ENCODE data around the gene PF4V1.
"Not testable (repeated sequence)": the region's sequence is repeated elsewhere in the genome, so short reads cannot be mapped to it uniquely, and the experiment has no call there.

Gene PF4V1

DNA sequence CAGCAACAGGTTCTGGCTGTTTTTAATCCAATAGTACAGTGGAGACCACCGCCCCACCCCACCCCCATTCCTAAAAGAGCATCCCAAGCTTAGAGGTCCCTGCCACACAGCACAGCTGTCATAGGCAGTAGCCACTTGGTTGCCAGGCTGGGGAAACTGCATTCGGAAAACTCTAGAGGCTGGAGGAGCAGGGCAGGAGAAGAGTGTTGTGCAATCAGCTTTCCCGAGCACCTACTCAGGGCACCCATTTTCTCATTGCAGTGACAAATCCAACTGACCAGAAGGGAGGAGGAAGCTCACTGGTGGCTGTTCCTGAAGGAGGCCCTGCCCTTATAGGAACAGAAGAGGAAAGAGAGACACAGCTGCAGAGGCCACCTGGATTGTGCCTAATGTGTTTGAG lies 17.2 kb downstream of the PF4V1 start:
- DNase-seq (ENCODE audit: low read depth in 3 of 3) = no peak

DNA sequence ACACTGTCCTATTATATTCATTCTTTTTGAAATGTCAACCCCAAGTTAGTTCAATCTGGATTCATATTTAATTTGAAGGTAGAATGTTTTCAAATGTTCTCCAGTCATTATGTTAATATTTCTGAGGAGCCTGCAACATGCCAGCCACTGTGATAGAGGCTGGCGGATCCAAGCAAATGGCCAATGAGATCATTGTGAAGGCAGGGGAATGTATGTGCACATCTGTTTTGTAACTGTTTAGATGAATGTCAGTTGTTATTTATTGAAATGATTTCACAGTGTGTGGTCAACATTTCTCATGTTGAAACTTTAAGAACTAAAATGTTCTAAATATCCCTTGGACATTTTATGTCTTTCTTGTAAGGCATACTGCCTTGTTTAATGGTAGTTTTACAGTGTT lies 17.7 kb downstream of the PF4V1 start:
- DNase-seq (ENCODE audit: low read depth in 3 of 3) = no peak

DNA sequence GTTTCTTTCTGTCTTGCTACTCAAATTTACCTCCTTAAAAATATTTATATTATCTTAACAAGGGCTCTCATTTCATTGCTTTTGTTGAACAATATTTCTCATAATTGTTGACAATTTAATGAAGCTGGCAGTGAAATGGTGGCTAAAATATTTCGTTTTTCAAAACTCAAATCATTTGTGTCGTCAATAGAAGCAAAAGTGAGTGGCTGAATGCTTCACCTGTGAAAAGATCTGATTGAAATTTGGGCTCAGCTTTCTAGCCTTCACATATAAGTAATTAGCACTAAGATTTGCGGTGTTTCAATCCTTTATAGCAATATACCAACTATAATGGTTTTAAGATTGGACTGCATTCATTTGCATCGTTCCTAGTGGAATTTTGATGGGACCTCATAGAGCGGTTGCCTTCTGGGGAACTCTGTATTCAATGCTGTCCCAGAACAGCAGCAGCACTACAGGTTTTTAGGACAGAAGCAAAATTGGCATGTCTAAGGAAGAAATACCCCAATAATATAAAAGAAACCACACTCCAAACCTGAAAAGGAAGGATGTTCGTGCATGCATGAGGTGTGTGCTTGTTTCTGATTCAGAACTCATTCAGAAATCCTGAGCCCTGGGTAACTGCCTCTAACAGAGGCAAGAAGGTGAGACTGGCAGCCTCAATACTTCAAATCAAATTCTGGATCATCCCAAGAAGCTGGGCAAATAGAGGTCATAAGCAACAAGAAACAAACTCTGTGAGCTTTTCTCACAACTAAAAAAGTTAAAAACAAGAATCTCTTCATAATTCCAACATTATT lies 18.6 kb downstream of the PF4V1 start:
- no peak for DNase-seq (ENCODE audit: low read depth in 3 of 3)

DNA sequence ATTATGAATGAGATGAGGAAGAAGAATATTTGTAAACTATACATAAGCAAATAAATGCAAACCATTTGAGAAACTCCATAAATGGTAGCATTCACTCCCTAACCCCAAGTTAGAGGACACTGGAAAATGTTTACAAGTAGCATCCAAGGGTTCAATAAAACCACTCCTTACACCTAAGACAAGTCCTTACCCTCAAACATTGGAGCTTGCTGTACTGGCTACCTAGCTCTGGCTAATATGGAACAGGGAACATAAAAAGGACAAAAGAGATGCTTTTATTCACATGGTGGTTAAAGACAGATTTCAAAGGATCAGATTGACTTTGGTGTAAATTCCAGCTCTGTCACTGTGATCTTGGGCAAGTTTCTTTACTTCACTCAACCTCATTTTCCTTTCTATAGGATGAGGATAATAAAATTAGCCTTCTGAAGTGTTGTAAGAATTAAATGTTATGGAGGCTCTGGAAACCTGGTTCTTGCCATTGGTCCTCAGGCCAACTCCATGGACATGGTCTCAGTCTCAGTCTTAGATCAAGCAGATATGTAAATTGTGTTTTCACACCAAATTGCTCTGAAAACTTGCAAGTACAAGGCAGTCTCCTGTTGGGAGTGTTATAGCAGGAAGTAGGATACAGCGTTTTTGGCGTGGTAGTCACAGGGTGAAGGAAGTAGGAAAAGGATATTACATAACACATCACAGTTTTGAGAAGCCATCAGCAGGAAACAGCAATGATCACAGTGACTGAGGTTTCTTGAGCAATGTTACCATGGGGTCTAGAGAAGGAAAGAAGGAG lies 19.4 kb downstream of the PF4V1 start:
- DNase-seq (ENCODE audit: low read depth in 3 of 3) = no peak

DNA sequence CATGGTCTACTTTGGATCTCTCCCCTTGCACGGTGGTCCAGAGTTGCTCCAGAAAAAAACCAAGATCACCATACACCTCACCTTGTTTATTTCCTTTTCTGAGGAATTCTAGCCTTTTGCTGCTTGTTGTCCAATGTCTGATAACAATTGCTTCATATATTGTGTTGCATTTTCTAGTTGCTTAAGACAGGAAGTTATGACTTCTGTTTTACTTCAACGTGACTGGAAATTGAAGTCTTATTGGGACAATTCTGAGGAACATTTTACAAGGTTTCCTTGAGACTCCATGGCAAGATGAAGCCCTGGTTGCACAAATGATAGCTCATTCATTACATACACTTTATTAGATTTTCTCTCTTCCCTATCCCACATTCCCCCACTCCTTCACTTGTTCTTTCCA lies 21.3 kb downstream of the PF4V1 start:
- no peak for DNase-seq (ENCODE audit: low read depth in 3 of 3)

DNA sequence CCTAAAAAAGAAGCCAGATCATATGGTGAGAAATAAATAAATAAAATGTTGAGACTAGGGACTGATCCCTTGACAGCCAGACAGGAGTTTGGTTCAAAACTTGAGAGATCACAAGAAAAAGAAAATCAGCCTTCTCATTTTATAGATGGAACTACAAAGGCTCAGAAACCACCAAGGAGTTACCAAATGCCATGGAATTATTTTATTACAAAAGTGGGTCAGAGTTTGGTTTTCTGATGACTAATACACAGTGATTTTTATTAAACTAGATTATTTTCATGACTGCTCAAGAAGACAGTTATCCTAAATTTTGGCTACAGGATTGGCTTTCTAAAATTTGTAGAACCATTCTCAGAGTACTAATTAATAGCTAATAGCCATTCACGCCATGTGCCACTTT lies 22.3 kb downstream of the PF4V1 start:
- no peak for DNase-seq (ENCODE audit: low read depth in 3 of 3)

DNA sequence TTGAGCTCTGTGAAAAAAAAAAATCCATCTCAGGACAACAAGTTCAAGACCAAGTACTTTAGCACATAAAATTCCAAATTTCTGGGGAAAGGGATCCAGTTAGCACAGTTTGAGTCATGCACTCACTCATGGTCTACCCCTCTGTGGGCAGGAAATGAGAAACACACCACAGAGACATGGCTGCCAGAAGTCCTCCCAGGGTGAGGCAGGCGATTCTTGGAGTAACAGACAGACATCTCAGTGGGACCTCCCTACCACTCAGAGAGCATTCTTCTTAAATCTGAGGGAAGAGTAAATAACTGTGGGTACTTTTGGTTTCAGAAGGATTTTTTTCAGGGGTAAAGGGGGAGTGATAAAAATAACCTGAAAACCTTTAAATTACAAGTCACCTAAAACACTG lies 30.2 kb downstream of the PF4V1 start:
- no peak for DNase-seq (ENCODE audit: low read depth in 3 of 3)

DNA sequence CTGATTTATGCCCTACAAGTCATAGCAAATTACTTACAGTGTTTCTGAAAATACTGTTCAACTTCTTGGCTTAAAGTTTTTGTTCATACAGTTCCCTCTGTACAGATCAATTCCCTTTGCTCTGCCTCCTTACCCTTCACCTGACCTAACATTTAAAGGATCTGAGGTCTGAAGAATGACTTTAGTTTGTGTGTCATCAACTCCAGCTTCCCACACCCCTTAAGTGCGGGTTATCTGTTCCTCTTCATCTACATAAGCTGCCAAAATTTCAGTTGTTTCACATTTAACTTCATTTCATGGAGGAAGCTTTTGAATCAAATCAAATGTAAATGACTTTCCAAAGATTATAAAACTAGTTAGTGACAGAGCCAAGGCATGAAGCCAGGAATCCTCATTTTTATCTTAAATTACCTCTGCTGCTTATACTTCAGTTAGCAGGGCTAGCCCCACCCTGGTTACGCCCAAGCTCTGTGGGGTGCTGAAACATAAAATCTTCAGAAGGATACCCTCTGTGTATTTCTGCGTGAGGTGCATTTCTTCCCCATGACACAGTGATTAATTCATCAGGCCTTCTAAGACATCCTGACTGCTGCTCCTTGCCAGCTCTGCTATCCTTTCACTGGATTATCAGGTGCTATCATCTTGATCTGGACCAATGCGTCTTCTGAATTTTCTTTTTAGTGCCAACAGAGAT lies 32.6 kb downstream of the PF4V1 start:
- DNase-seq (ENCODE audit: low read depth in 3 of 3) = no peak

DNA sequence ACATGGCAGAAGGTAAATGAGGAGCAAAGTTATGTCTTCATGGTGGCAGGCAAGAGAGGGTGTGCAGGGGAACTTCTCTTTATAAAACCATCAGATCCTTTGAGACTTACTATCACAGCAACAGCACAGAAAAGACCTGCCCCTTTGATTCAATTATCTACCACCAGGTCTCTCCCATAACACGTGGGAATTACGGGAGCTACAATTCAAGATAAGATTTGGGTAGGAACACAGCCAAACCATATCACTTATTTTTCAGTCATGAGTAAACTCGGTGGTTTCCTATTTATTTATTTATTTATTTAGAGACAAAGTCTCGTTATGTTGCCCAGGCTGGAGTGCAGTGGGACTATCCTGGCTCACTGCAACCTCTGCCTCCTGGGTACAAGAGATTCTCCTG lies 38.2 kb downstream of the PF4V1 start:
- DNase-seq (ENCODE audit: low read depth in 3 of 3) = no peak

DNA sequence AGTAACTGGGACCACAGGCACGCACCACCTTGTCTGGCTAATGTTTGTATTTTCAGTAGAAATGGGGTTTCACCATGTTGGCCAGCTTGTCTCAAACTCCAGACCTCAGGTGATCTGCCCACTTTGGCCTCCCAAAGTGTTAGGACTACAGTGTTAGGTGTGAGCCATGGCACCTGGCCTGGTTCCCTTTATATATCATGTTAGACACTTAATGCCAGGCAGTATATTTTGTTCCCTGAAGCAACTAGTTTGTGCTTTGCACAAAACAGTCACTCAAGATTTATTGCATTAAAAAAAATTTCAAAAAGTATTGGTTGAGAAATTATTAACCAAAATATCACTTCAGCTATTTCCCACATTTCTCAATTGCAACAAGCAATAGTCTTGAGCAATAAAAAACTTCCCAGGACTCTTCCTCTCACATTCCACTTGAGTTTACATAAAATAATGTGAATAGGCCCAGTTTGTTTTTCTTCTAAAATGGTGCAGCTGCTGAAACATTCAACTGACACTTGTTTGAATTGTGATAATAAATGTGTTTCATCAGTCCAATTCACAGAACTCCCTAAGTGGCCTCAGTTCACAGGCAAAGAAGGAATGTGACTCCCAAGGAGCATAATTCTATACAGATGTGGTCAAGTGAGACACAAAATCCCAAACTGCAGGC lies 38.8 kb downstream of the PF4V1 start:
- DNase-seq (ENCODE audit: low read depth in 3 of 3) = no peak

DNA sequence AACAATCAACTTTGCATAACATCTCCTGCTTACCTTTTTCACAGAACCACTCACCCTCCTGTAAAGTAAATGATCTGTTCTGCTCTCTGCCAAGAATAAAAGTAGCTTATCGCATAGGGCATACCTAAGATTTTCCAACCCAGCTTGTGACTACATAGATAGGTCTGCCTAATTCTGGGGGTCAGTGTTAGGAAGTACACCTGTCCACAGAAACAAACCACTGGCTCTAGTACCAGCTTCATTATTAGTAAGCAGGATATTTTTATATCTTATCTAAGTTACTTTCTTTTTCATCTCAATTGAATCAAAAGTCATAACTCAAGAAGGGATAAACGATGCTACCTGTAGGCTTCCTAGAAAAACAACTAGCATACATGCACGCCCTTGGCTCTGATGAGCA lies 39.9 kb downstream of the PF4V1 start:
- no peak for DNase-seq (ENCODE audit: low read depth in 3 of 3)

DNA sequence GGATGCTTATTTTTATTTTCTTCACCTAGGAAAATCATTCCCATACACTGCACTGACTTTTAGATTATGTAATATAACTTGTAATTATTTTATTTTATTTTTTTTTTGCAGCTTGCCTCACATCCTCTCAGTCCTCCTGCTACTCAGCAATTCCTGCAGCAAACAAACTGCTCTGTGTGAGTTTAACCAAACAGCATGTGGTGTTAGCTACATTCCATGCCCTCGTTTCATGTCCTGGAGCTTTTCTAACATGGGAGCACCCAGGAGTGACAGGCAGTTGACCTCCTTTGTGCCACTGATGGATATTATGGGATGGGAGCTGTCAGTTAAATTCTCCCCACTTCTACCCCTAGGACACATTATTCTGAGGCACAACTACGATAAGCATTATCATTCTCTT lies 40.9 kb downstream of the PF4V1 start:
- no peak for DNase-seq (ENCODE audit: low read depth in 3 of 3)

DNA sequence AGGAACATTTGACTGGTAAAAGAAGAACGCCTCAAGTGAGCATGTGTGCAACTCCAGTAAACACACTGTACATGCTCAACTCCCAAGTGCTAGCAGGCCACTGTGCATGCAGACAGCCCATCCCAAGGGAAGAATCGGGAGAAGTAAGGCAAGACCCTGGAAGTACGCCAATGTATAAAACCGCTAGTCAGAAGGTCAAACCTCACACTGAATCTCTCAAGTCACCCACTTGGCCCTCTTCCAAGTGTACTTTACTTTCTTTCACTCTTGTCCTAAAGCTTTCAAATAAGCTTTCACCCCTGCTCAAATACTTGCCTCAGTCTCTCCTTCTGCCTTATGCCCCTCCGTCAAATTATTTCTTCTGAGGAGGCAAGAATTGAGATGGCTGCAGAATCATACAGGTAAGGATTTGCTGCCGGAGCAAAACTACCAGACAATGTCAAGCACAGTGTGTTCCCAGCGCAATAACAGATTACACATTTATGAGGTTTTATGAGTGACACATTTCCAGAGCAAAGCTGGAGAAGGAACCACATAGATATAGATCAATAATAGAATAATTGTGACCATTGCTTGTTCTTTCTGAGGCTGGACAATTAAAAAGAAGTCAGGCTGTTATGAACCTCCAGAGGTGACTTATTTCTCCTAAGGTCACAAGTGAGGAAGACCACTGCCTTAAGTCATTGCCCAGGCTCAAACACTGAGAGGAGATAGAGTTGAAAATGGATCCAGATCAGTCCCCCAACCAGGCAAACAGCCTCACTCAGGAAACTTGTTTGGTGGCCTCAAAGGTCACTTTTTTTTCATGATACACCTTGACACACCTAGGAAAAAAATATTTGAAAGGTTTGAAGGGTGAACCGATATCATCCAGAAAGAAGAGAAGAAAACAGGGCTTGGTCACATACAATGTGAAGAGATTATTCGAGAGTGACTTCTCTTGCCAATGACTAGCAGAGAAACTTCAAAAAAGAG lies 42.4 kb downstream of the PF4V1 start:
- DNase-seq (ENCODE audit: low read depth in 3 of 3) = no peak

DNA sequence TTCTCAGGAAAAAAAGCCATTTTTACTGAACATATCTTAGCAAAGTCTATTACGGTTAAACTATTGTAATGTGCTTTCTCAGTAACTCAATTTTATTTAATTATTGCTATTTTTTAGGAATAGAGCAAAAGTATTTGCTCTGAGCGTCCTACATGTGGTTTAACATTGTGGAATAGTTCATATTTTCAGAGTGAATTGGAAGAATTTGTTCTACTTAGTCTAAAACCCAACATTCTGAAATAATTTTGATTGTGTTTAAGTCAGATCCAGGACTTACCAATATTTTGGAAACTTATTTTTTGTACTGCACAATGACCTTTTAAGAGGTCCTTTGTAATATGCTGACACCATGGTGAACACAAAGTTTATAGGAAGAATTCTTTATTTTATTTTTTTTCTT lies 43.3 kb downstream of the PF4V1 start:
- DNase-seq (ENCODE audit: low read depth in 3 of 3) = no peak

DNA sequence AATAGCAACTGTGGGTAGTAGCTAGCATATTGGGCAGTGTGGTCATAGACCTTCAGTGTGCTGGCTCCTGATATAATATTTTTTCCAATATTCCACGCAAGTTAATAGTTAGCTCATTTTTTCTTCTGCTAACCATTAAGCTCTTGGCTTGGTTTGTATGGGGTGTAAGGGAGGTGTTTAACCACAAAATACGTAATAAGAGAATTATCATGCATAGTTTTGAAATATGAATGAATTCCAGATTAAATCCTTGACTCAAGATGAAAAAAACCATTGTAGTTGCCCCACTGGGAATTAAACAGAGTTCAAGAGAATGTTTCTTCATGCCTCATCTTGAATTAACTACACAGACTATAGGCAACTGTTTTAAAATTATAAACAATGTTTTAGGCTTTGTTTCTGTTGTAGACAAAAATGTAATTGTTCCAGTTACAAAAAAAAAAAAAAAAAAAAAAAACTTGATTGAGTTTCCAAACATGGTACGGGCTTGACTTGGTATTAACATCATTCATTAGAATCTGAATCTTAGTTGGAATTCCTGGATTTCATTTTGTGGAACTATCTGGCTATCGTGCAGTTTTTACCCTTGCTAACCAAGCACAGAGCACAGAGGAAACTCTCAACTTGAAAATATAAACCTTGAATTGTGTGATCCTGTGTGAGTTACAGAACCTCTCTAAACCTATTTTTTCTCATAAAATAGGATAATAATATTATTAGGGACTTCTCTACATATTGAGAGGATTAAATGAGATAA lies 44.5 kb downstream of the PF4V1 start:
- no peak for DNase-seq (ENCODE audit: low read depth in 3 of 3)

DNA sequence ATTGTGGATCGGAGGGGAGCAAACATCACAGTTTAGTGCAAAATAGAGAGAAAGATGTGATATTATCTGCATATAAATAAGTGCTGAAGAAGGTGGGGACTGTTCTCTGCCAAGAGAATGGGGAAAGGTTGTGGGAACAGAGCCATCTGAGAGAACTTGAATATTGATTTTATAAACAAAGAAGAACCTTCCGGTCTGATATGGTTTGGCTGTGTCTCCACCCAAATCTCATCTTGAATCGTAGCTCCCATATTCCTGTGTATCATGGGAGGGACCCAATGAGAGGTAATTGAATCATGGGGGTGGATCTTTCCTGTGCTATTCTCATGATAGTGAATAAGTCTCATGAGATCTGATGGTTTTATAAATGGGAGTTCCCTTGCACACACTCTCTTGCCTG lies 46.2 kb downstream of the PF4V1 start:
- DNase-seq (ENCODE audit: low read depth in 3 of 3) = not testable (repeated sequence)

DNA sequence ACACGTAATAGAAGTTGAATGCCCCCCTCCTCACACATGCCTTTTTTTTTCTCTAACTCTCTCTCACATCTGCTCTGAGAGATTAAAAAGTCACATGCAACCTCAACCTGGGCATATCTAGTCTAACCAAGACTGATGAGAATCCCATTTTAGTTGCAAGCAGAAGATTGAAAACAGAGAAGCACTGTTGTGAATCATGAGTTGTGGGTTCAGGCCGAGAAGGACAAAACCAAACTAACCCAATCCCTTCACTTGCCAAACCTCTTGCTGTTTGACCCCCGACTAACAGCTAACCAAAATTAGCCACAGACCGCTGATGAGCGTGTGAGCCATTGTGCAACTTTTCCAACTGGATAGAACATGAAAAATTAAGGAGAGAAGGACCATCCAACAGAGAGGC lies 47.9 kb downstream of the PF4V1 start:
- no peak for DNase-seq (ENCODE audit: low read depth in 3 of 3)

DNA sequence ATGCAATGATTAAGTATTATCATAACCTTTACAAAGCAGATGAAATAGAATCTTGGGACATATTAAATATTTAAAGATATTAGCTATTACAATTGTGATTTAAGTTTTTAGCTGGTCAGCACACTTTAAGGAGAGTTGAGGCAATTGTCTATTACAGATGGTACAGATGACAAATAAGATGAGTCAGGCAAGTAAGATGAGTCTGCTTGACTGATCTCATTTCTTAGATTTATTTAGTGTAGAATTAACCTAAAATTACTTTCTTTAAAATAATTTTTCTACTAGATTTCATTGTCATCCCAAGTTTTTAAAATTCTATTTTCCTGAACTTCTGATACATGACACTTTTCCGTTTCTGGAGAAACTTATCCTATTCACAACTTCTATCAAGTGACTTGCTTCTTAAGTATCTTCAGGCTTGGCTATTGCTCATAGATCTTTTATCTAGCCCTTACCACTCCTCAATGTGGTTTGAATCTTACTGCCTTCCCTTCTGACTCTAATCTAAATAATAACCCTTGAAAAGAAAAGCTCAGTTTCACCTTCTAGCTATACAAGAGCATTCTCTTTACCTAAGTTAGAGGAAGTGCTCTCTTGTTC lies 49.0 kb downstream of the PF4V1 start:
- no peak for DNase-seq (ENCODE audit: low read depth in 3 of 3)

DNA sequence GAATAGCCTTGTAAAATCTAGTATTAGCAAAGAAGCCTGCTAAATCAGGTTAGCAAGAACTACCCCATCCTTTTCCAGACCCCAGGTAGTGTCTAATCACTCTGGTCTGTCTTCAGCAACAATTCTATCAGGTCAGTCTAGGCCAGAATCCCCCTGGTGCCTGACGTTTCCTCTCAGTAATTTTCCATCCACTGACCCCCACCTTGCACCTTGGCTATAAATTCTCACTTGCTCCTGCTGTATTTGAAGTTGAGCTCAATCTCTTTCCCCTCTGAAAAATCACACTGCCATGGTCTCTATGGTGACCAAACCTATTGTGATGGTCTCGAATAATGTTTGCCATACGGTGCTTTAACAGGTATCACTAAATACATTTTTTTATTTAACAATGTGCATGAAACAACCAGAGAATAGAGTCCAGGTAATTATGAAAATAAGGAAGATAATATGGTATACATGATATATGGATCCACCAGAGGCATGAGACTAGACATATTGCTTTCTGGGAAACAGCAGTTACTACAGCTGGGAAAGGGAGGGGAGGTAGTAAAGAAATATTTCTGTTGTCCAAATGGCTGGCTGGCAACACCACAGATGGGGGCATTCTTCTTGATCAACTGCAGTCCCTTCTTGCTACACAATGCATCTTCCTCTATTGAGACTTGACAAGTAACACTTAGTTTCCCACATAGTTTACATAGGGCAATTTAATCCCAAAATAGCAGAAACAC lies 49.9 kb downstream of the PF4V1 start:
- DNase-seq (ENCODE audit: low read depth in 3 of 3) = no peak

Data from stimulated activated CD4-positive, alpha-beta T cell treated with anti-CD3 and anti-CD28 coated beads, TNF-alpha, amount 100 ng/mL, for 48 hours (primary cell).